GM12892 (cell line): ENCODE data around the gene RP9.

ENCODE experiments used
- POLR2A ChIP-seq: IDR thresholded peaks from 2 replicates; pipeline ENCODE4 v1.6.1; 2011; ENCODE audit warnings: low read depth, low read length, control low read depth
- POLR2AphosphoS5 ChIP-seq: IDR thresholded peaks from 2 replicates; pipeline ENCODE4 v1.6.1; 2011; ENCODE audit warnings: low read depth, low read length, control low read depth

- no peak for TF ChIP-seq POLR2AphosphoS5
- TF ChIP-seq POLR2A = peak; percentile 80; the same call in 1 of the 2 replicates
Observed at GRCh38 chr7:33109005-33109757, at the start of gene RP9.
